ENCODE measurements around the gene MMP17. TPM values are rescaled to one million over a fixed set of nuclear protein-coding genes. Genes with fewer than 3 reads are reported as not detected.

The MMP17 gene
- total RNA-seq, 4 donors from 2014 or later = 0.38 to 10.1 (median 4.1) TPM

DNA sequence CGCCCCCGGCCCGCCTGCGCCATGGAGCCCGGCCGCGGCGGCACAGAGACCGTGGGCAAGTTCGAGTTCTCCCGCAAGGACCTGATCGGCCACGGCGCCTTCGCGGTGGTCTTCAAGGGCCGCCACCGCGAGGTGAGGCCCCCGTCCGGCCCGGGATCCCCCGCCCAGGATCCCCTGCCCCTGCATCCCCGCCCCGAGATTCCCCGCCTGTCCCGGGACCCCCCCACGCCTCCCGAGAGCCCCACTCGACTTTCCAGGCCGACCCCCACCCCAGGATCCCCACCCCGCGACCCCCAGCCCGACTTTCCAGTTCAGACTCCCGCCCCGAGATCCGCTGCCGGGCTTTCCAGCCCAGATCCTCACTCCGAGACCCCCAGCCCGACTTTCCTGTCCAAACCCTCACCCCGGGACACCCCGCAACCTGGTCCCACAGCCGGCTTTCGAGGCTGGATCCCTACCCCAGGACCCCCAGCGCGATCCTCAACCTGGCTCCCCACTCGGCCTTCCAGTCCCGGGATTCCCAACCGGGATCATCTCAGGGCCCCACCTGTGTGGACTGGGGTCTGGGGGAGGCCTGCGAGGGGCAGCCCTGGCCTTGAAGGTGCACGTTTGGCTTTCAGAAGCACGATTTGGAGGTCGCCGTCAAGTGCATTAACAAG lies 66.9 kb downstream of the MMP17 start:
- H3K27ac ChIP-seq = peak overlapping the region; percentile 89 to 99 (median 98)
- H3K4me3 ChIP-seq (replicated peaks in 1 of 3) = peak overlapping the region; percentile 60 to 64 (median 62)
- no peaks in the 10 kb centered on the region for H3K9me3 ChIP-seq
- peaks cover 16 to 19% of the 10 kb centered on the region in 2 donors for H3K4me1 ChIP-seq
- intact Hi-C loops (cut with DNase I) = loop anchor here (2.0 kb wide), 1 partner anchor 34 kb away; the partner anchor contains the start of gene PUS1
- H3K36me3 ChIP-seq = peaks cover 0 to 3% of the 10 kb centered on the region in 2 donors
- no peak for TF ChIP-seq POLR2A (IDR thresholded peaks at IDR 0.05)
- TF ChIP-seq, protein P1, sequence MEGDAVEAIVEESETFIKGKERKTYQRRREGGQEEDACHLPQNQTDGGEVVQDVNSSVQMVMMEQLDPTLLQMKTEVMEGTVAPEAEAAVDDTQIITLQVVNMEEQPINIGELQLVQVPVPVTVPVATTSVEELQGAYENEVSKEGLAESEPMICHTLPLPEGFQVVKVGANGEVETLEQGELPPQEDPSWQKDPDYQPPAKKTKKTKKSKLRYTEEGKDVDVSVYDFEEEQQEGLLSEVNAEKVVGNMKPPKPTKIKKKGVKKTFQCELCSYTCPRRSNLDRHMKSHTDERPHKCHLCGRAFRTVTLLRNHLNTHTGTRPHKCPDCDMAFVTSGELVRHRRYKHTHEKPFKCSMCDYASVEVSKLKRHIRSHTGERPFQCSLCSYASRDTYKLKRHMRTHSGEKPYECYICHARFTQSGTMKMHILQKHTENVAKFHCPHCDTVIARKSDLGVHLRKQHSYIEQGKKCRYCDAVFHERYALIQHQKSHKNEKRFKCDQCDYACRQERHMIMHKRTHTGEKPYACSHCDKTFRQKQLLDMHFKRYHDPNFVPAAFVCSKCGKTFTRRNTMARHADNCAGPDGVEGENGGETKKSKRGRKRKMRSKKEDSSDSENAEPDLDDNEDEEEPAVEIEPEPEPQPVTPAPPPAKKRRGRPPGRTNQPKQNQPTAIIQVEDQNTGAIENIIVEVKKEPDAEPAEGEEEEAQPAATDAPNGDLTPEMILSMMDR (IDR thresholded peaks at IDR 0.05) = no peak
- 1 to 8% methylated on average over 6 to 15 of the region's 54 CpGs for WGBS, 2 donors
- peak in 1 of 2 donors; percentile 28 for DNase-seq
- H3K27me3 ChIP-seq = no peaks in the 10 kb centered on the region

GRCh38 chr12:131895640-131896079 lies 67.5 kb downstream of the MMP17 start:
- intact Hi-C loops (cut with DNase I) = loop anchor here (2.0 kb wide), 1 partner anchor 33 kb away; the partner anchor contains the start of gene PUS1
- no peaks in the 10 kb centered on the region for H3K27me3 ChIP-seq

DNA sequence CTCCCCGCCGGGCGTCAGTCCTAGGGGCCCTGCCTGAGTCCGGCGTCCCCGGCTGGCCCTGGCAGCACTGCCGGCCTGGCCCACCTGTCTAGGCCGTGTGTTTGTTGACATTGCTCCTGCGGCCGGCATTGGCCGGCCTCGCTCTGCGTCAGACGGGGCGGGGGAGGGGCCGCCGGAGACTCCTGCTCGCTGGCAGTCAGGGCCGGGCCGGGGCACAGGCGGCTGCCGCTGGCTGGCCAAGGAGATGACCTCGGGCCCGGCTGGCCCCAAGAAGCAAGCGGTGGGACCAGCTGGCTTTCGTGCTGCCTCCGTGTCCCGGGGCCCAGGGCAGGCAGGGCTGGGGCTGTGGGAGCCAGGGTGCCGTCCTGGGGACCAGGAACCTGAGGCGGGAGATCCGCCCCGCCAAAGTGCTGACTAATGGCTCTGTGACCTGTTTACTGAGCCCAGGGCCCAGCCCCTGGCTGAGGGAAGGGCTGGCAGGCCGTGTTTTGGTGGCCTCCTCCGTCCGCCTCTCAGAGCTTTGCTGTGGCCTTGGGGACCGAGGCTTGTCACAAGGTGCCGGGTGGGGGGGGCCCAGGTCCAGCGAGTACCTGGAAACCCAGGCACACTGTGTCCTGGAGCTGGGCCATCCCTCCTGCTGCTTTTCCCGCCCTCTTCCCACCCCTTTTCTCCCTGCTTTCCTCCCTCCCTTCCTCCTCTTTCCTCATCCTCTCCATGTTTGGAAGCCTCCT lies 68.1 kb downstream of the MMP17 start:
- WGBS, 2 donors = 2 to 6% methylated on average over 4 to 7 of the region's 39 CpGs
- TF ChIP-seq POLR2A (IDR thresholded peaks at IDR 0.05) = peak; percentile 92 to 99
- TF ChIP-seq, protein P1 (IDR thresholded peaks at IDR 0.05) = peak in 1 of 6 experiments; percentile 13
- Histone ChIP-seq H3K27ac (peak overlapping the region; percentile 89 to 99 (median 98)), H3K9me3 (no peaks in the 10 kb centered on the region), H3K36me3 (peaks cover 0 to 6% of the 10 kb centered on the region in 2 donors), H3K27me3 (no peaks in the 10 kb centered on the region), H3K4me3 (replicated peaks in 1 of 3) (peak overlapping the region in 2 of 3 donors; percentile 60 to 62), H3K4me1 (peaks cover 16 to 25% of the 10 kb centered on the region in 2 donors)
- intact Hi-C loops (cut with DNase I) = no loop called here
- DNase-seq = peak; percentile 97

More at GRCh38 chr12:131895640-131896079, 67.5 kb downstream of the MMP17 start:
- Histone ChIP-seq H3K9me3 (no peaks in the 10 kb centered on the region), H3K36me3 (peaks cover 0 to 6% of the 10 kb centered on the region in 2 donors), H3K4me3 (replicated peaks in 1 of 3) (peak overlapping the region; percentile 60 to 64 (median 62)), H3K4me1 (peaks cover 16 to 24% of the 10 kb centered on the region in 2 donors), H3K27ac (peak overlapping the region; percentile 89 to 99 (median 98))
- TF ChIP-seq, protein P1 (IDR thresholded peaks at IDR 0.05) = no peak
- TF ChIP-seq POLR2A (IDR thresholded peaks at IDR 0.05) = no peak
- WGBS, 2 donors = 3% methylated on average over 10 of the region's 12 CpGs; no CpG with 5 or more reads in 1 of the 2 donors
- DNase-seq = no peak

GRCh38 chr12:131896811-131897270 lies 68.6 kb downstream of the MMP17 start:
- intact Hi-C loops (cut with DNase I) = no loop called here
- H3K36me3 ChIP-seq = peaks cover 0 to 6% of the 10 kb centered on the region in 2 donors
- H3K27me3 ChIP-seq = no peaks in the 10 kb centered on the region
- no peaks in the 10 kb centered on the region for H3K9me3 ChIP-seq
- 60 to 75% methylated on average over 10 to 13 of the region's 14 CpGs for WGBS, 2 donors
- H3K4me1 ChIP-seq = peaks cover 17 to 30% of the 10 kb centered on the region in 2 donors
- peak overlapping the region; percentile 89 to 99 (median 98) for H3K27ac ChIP-seq
- TF ChIP-seq POLR2A (IDR thresholded peaks at IDR 0.05) = no peak
- TF ChIP-seq, protein P1 (IDR thresholded peaks at IDR 0.05) = no peak
- peak overlapping the region in 1 of 3 donors; percentile 60 for H3K4me3 ChIP-seq (replicated peaks in 1 of 3)
- DNase-seq = no peak

Measured in thyroid gland (tissue), 4 donors.